Caki2 (cell line): ENCODE data around the gene CAVIN1. TPM values are rescaled to one million over a fixed set of nuclear protein-coding genes. Genes with fewer than 3 reads are reported as not detected.
"Not testable (repeated sequence)": the region's sequence is repeated elsewhere in the genome, so short reads cannot be mapped to it uniquely, and the experiment has no call there.

Experiments
- DNase-seq: peaks from one replicate; pipeline ENCODE4 v3.0.0-alpha.2; 2015; ENCODE audit warnings: low read depth
- in situ Hi-C: cut with HindIII; loops from 2 replicates; pipeline ENCODE4 v1.10.0; 2016; ENCODE audit warnings: low sequenced_read_pairs, low pct_unique_long_range_greater_than_20kb, mixed read lengths
- total RNA-seq: library from RNA; depleted of rRNA; stranded (reverse); fragments of >200 nt; shearing (Covaris generic); gene quantifications from 2 replicates; pipeline ENCODE4 v1.2.3, GENCODE V29; 2014; ENCODE audit warnings: low replicate concordance; rRNA removed

Gene CAVIN1
- total RNA-seq, 1 experiment from 2014 or later = 287 TPM

DNA sequence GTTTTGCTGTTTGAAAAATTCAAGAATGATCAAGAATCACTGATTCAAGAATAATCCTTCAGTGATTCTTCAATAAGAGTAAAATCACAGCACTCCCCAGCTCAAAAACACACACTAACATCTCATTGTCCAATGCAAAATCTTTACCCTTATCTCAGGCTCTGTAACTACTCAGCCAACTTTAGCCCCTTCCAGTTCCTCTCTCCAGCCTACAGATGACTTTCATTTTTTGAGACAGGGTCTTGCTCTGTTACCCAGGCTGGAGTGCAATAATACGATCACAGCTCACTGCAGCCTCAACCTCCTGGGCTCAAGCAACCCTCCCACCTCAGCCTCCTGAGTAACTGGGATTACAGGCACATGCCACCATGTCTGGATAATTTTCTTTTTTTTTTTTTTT, 59.8 kb downstream of the CAVIN1 start:
- no peak for DNase-seq
- in situ Hi-C loops = no loop called here

DNA sequence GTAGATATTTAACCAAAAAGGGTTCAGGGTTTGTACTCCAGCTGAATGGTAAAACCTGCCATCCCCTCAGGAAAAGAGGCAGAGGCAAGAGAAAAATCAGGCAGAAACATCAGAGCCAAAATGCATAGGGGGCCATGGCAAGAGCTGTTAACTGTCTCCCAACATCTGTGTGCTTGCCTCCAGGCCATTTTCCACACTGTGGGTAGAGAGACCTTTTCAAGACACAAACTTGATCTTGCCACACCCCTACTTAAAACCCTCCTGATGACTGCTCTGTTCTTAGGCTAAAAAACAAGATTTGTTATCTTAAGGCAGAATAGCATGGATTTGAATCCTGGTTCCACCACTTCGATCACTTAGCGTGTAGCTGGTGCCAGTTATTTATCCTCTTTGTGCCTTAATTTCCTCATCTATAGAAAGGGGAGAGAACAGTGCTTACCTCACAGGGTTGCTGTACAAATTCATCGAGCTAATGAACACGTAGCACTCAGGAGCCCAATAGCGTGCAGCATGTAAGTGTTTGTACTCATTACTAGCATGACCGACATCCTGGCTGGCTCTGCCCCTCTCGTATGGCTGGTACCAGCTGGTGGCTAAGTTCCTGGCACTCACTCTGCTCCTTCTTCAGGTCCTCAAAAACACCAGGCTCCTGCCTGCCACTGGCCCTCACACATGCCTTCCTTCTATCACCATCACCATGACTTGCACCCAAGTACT, 60.7 kb downstream of the CAVIN1 start:
- in situ Hi-C loops = no loop called here
- DNase-seq = no peak

- peak; percentile 56 for DNase-seq
- in situ Hi-C loops = no loop called here
These were observed 61.3 kb downstream of the CAVIN1 start for GRCh38 chr17:42361781-42362186.

DNA sequence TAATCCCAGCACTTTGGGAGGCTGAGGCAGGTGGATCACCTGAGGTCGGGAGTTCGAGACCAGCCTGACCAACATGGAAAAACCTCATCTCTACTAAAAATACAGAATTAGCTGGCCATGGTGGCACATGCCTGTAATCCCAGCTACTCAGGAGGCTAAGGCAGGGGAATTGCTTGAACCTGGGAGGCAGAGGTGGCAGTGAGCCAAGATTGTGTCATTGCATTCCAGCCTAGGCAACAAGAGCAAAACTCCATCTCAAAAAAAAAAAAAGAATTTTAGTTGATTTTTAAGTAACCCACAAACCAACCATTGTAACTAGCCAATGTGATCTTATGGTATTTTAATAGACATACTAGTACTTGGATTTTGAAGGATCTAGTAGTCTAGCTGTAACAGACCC, 62.7 kb downstream of the CAVIN1 start:
- DNase-seq, in situ Hi-C loops: not testable (repeated sequence)

- in situ Hi-C loops = no loop called here
- no peak for DNase-seq
These were observed 63.9 kb downstream of the CAVIN1 start for GRCh38 chr17:42359133-42359532.

GRCh38 chr17:42358434-42358833, 64.6 kb downstream of the CAVIN1 start:
- in situ Hi-C loops = no loop called here
- DNase-seq = no peak

DNA sequence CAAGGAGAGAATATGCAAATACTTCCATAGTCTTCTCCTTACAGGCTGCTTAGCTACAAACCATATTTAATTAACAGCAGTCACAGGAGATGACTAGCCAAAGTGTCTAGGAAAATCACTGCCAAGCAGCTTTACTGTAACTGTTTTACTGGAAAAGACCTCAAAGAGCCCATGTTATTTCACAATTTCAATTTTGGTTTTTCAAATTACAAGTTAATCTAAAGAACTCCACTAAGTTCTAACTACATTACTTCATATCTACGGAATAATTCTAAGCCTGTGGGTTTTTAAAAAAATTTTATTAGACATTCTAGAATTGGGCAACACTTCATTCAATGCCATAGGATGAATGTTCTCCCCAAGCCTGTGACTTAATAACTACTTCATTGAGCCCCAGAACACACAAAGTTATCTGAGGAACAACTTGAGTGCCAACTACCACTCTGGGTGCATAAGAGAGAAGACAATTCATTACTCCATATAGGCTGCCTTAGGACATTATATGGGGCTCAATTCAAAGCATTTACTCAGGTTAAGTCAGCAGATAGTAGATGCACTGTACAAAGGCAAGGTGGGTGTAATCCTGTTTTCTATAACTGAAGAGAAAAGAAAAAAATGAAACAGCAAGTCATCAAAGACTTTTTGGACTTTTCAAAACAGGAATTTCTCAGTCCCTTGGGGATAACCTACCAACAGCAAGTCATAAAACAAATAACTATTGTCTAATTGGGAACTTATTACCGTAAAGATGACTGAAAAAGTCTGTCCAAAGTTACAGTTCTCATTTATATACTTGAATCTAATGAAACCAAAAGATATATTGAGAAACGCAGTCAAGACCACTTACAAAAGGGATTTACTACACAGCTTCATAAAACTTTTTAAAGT, 67.9 kb downstream of the CAVIN1 start:
- no peak for DNase-seq
- in situ Hi-C loops = no loop called here

Other genes with a start within 250 kb of the CAVIN1 start
- gene KCNH4, start 242.1 kb downstream of the CAVIN1 start, total RNA-seq = not detected in 2 replicates
- not detected in 2 replicates for gene HCRT, start 237.8 kb downstream of the CAVIN1 start, total RNA-seq
- 18.4 and 22.8 TPM in 2 replicates for gene GHDC, start 228.8 kb downstream of the CAVIN1 start, total RNA-seq
- gene STAT5B, start 146.9 kb downstream of the CAVIN1 start, total RNA-seq = 13.7 and 14.4 TPM in 2 replicates
- gene STAT5A, start 134.8 kb downstream of the CAVIN1 start, total RNA-seq = not detected in 2 replicates
- gene STAT3, start 34.8 kb downstream of the CAVIN1 start, total RNA-seq = 21.0 and 29.7 TPM in 2 replicates
- gene ATP6V0A1, start 35.6 kb upstream of the CAVIN1 start, total RNA-seq = 42.0 and 49.6 TPM in 2 replicates
- 53.9 and 64.5 TPM in 2 replicates for gene NAGLU, start 113.0 kb upstream of the CAVIN1 start, total RNA-seq
- gene HSD17B1, start 129.7 kb upstream of the CAVIN1 start, total RNA-seq = not detected in 2 replicates
- gene COASY, start 138.9 kb upstream of the CAVIN1 start, total RNA-seq = 24.0 and 29.5 TPM in 2 replicates
- 13.0 and 21.9 TPM in 2 replicates for gene MLX, start 143.8 kb upstream of the CAVIN1 start, total RNA-seq
- gene PSMC3IP, start 154.5 kb upstream of the CAVIN1 start, total RNA-seq = 3.4 and 8.6 TPM in 2 replicates
- gene RETREG3, start 186.1 kb upstream of the CAVIN1 start, total RNA-seq = 50.5 and 90.2 TPM in 2 replicates
- gene TUBG1, start 186.4 kb upstream of the CAVIN1 start, total RNA-seq = 74.8 and 76.6 TPM in 2 replicates
- 3.1 and 6.7 TPM in 2 replicates for gene TUBG2, start 236.0 kb upstream of the CAVIN1 start, total RNA-seq